Ascending aorta (tissue), 2 donors: ENCODE data around the gene USP2. TPM values are rescaled to one million over a fixed set of nuclear protein-coding genes. Genes with fewer than 3 reads are reported as not detected.
A peak's percentile ranks its signal among the peaks of the same experiment; 100 is the strongest.

ENCODE experiments used
- DNase-seq, 2 donors: peaks; one replicate each; pipeline ENCODE4 v3.0.0-alpha.2; 2019; ENCODE audit warnings: low spot score in 2 of 2
- H3K27ac ChIP-seq, 2 donors: fragments of 200-600 bp; sonication (generic); one replicate each; pipeline ENCODE4 v1.5.1; 2016 to 2017; ENCODE audit warnings: mild to moderate bottlenecking in 1 of 2
- H3K27me3 ChIP-seq: fragments of 200-600 bp; sonication (generic); one replicate; pipeline ENCODE4 v1.5.1; 2017
- H3K36me3 ChIP-seq, 2 donors: fragments of 200-600 bp; sonication (generic); one replicate each; pipeline ENCODE4 v1.5.1; 2016
- H3K4me1 ChIP-seq, 2 donors: fragments of 200-600 bp; sonication (generic); one replicate each; pipeline ENCODE4 v1.5.1; 2016 to 2017; ENCODE audit warnings: mild to moderate bottlenecking in 1 of 2
- H3K4me3 ChIP-seq, 2 donors: fragments of 200-600 bp; sonication (generic); one replicate each; pipeline ENCODE4 v1.5.1; 2016 to 2017; ENCODE audit warnings: mild to moderate bottlenecking in 1 of 2
- H3K9me3 ChIP-seq, 2 donors: fragments of 200-600 bp; sonication (generic); one replicate each; pipeline ENCODE4 v1.5.1; 2016
- CTCF ChIP-seq, 3 experiments: fragments of 200-600 bp in 2 of 3; fragments of 450-650 bp in 1 of 3; sonication (generic) in 2 of 3; IDR thresholded peaks; one replicate each; pipeline ENCODE4 v1.5.1; 2016 to 2019; ENCODE audit warnings: antibody characterized with exemption in 3 of 3, mild to moderate bottlenecking in 1 of 3, moderate library complexity in 1 of 3
- intact Hi-C: fragments of 100-400 bp; cut with DNase I; formaldehyde crosslinking; loops from one replicate; pipeline ENCODE4 v1.15.1; 2023
- total RNA-seq: library from RNA; depleted of rRNA; stranded (reverse); fragments of >200 nt; gene quantifications from one replicate; pipeline ENCODE4 v1.1.0, GENCODE V29; 2016

Gene USP2
- total RNA-seq, 1 donor from 2014 or later = not detected

DNA sequence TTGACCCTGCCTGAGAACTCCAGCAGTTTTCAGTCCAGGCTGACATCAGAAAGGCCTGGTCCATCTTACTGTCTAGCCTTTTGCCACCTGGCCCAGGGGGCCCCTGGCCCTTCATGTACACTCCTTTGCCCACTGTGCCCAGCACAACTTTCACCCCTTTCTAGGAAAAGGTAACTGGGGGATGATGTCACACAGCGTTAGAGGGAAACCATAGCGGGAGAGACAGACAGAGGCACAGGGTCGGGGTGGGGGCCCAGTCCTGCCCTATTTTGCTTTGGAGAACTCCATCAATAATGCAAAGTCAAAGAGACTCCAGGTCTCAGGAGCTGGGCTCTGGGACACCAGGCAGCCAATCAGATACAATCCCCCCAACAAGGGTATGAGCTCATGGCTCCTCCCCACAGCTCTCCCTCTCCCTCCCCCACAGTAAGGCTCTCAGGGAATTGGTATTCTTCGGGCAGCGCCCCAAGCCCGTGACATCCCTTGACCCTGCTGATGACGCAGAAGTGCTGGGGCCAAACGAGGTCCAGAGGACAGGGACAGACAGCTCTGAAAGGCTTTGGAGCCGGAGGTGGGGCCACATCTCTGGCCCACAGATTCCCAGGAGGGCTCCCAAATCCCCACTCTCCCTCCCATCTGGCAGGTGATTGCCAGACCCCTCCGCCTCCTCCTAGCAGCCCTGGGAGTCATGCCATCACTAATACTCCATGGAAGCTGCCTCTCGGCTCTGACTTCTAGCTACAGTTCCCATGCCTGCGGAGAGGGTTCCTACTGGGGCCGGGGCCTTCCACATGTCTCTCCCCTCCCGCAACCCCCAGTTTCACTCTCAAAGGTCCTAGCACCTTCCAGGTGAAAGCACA, 5.9 kb downstream of the USP2 start:
- Histone ChIP-seq H3K27ac (peak overlapping the region; percentile 55 to 62), H3K9me3 (no peaks in the 10 kb centered on the region), H3K4me1 (peaks cover 5 to 15% of the 10 kb centered on the region in 2 donors), H3K27me3 (no peaks in the 10 kb centered on the region), H3K4me3 (peak overlapping the region in 1 of 2 donors; percentile 2), H3K36me3 (no peaks in the 10 kb centered on the region)
- peak; percentile 53 to 83 for DNase-seq
- no peak for TF ChIP-seq CTCF (IDR thresholded peaks at IDR 0.05)
- intact Hi-C loops = no loop called here

DNA sequence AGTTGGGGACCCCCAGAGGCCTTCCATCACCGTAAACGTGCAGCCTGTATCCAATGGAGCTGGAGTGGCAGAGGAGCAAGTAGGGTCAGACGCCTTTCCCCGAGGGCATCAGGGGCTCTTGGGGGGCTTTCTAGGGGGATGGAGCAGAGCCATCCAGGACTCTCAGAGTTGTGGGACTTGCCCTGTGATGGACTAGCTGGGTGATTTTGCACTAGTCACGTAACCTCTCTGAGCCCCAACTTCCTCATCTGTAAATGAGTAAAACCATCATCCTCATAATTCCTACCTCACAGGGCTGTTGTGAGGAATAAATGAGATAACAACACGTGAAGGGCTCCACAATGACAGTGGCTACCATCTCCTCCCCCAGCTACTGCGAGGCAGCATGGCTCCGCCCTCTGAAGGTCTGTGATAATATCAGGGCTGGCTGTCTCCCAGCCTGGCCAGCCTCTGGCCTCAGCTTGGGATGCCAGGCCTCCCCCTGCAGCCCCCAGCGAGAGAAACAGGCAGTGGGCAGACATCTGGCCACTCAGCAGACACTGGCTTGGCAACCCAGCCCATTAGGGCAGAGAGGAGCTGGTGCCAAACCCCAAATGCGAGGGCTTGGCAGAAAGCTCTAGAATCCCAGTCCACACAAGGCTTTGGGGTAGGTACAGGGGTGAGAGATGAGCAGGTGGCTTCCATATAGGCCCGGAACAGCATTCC, 6.7 kb downstream of the USP2 start:
- Histone ChIP-seq H3K4me1 (peaks cover 5 to 15% of the 10 kb centered on the region in 2 donors), H3K36me3 (no peaks in the 10 kb centered on the region), H3K9me3 (no peaks in the 10 kb centered on the region), H3K27me3 (no peaks in the 10 kb centered on the region), H3K4me3 (no peak overlapping the region), H3K27ac (peak overlapping the region in 1 of 2 donors; percentile 62)
- peak in 1 of 2 donors; percentile 54 for DNase-seq
- intact Hi-C loops = loop anchor here (1.0 kb wide), 1 partner anchor 18 kb away; no protein-coding TSS in a partner anchor
- TF ChIP-seq CTCF (IDR thresholded peaks at IDR 0.05) = no peak

DNA sequence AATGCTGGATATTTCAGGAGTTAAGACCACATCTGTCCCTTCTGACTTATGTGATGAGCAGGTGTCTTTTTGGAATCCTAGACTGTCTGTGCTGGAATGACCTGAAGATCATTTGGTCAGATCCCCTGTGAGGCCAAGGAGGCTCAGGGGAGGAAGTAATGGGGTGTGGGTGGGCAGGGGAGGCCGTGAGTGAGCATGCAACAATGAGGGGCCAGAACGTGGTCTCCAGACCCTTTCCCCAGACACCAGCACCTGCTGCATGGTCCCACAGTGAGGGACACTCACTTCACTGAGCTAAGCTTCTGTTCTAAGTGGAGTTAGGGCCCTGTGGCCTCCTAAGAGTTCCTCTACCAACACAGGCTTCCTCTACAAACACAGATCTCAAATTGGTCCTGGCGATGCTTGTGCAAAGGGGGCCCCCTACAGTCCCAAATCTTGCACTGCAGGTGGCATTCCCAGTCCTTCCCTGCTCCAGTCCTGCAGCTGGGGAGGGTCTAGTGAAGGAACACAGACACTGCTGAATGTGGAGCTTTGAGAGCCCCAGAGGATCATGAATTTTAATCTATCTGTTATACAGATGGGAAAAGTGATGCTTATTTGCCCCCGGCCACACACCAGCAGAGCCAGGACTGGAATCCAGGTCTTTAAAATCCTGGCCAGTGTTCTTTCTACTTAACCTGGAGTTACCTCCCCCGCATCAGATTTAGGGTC, 7.4 kb downstream of the USP2 start:
- peak; percentile 82 to 85 (median 84) for TF ChIP-seq CTCF (IDR thresholded peaks at IDR 0.05)
- Histone ChIP-seq H3K27me3 (no peaks in the 10 kb centered on the region), H3K4me1 (peaks cover 5 to 15% of the 10 kb centered on the region in 2 donors), H3K4me3 (no peak overlapping the region), H3K27ac (no peak overlapping the region), H3K9me3 (no peaks in the 10 kb centered on the region), H3K36me3 (no peaks in the 10 kb centered on the region)
- intact Hi-C loops = loop anchor here (1.0 kb wide), 1 partner anchor 18 kb away; no protein-coding TSS in a partner anchor
- peak in 1 of 2 donors; percentile 89 for DNase-seq

GRCh38 chr11:119373059-119373920, 8.2 kb downstream of the USP2 start:
- no peak for TF ChIP-seq CTCF (IDR thresholded peaks at IDR 0.05)
- H3K9me3 ChIP-seq = no peaks in the 10 kb centered on the region
- H3K27ac ChIP-seq = no peak overlapping the region
- peaks cover 5 to 15% of the 10 kb centered on the region in 2 donors for H3K4me1 ChIP-seq
- intact Hi-C loops = no loop called here
- no peaks in the 10 kb centered on the region for H3K36me3 ChIP-seq
- H3K27me3 ChIP-seq = no peaks in the 10 kb centered on the region
- DNase-seq = peak in 1 of 2 donors; percentile 43
- no peak overlapping the region for H3K4me3 ChIP-seq
